ENCODE measurements around the gene WDFY4.

WDFY4 gene

DNA sequence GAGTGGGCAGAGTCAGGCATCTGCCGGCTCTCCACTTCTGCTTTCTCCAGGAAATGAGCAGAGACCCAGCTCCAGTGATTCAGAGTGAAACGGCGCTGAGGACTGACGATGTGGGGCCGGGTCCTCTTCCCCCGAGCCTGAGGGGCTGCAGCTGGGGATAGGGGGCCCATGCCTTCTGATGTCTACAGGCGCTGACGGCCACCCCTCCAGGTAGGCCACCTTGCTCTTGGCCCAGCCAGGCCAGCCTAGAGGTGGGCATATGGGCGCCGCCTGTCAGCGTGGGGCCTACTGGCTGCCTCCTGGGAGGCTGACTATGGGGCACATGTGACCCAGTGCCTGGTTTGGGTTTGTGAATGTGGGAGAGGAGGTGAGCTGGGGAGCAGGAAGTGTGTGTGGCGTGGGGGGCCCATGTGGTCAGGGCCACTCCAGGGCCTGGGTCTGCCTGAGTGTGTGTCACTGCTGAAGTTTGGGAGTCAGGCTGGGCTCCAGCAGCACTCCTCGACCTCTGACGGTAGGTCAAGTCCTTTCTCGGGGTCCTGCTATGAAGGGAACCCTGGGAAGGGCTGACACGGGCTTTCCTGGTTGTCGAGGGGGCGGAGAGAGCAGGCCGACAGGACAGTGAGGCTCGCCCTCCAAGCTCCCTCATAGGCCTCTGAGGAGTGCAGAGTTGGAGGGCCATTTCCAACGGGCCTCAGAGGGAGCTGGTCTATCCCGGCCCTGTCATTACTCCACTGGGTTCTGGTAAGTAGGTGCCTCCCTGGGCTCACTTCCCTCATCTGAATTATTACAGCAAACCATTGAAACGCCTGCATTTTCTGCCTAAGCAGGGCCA lies at the start of gene WDFY4:
WDFY4 (plus strand) TSS at position 82 of the 832 bp plus-strand sequence. CDS start 24,860 bp downstream, outside the sequence.
- TF ChIP-seq, protein P1, sequence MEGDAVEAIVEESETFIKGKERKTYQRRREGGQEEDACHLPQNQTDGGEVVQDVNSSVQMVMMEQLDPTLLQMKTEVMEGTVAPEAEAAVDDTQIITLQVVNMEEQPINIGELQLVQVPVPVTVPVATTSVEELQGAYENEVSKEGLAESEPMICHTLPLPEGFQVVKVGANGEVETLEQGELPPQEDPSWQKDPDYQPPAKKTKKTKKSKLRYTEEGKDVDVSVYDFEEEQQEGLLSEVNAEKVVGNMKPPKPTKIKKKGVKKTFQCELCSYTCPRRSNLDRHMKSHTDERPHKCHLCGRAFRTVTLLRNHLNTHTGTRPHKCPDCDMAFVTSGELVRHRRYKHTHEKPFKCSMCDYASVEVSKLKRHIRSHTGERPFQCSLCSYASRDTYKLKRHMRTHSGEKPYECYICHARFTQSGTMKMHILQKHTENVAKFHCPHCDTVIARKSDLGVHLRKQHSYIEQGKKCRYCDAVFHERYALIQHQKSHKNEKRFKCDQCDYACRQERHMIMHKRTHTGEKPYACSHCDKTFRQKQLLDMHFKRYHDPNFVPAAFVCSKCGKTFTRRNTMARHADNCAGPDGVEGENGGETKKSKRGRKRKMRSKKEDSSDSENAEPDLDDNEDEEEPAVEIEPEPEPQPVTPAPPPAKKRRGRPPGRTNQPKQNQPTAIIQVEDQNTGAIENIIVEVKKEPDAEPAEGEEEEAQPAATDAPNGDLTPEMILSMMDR (IDR thresholded peaks at IDR 0.05; ENCODE audit: insufficient read depth, missing control alignments), result no peak
- DNase-seq (ENCODE audit: insufficient read length, low spot score) (no peak), FAIRE-seq (no peak)

GRCh38 chr10:48634984-48635557 lies 49.6 kb upstream of the WDFY4 start:
- TF ChIP-seq, protein P1 (IDR thresholded peaks at IDR 0.05; ENCODE audit: insufficient read depth, missing control alignments), result no peak
- FAIRE-seq, result no peak
- no peak for DNase-seq (ENCODE audit: insufficient read length, low spot score)

- no peak for DNase-seq (ENCODE audit: insufficient read length, low spot score)
- TF ChIP-seq, protein P1 (IDR thresholded peaks at IDR 0.05; ENCODE audit: insufficient read depth, missing control alignments), result no peak
- no peak for FAIRE-seq
These were observed 48.4 kb upstream of the WDFY4 start for GRCh38 chr10:48636231-48636630.

DNA sequence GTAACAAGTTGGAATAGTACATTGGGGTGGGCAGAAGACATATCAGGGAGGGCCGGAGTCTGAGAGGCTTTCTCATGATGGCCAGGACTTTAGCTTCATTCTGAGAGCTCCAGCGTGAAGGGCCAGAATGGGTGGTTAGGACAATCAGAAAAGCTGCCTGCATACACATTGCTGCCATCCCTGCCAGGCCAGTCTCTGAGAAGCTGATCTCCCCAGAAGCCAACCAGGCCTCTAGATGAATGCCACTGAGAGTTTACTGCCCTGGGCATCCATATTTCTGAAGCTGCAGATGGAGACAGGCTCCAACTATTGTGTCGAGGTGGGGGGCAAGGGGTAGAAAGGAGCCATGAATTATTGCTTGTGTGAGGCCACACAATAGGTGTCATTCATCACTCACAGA lies 47.8 kb upstream of the WDFY4 start:
- no peak for DNase-seq (ENCODE audit: insufficient read length, low spot score)
- TF ChIP-seq, protein P1 (IDR thresholded peaks at IDR 0.05; ENCODE audit: insufficient read depth, missing control alignments), result no peak
- FAIRE-seq, result no peak

DNA sequence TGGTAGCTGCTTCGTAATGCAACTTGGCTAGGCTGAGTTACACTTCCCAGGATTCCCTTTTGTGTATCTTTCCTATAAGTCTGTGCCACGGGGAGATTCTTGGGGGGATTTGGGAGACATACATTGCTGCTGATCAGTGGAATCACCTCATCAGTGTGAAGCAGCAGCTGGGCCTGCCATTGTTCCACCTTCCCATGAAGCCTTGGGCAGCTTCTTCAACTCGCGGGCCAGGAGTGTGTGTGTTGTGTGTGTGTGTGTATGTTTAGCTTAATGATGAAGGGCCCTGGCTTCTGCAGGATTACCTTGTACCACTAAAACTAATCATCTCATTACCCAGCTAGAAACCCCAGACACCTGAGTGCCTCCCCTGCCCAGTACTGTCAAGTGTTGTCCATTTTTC lies 46.5 kb upstream of the WDFY4 start:
- no peak for DNase-seq (ENCODE audit: insufficient read length, low spot score)
- FAIRE-seq, result no peak
- TF ChIP-seq, protein P1 (IDR thresholded peaks at IDR 0.05; ENCODE audit: insufficient read depth, missing control alignments), result no peak

- DNase-seq (ENCODE audit: insufficient read length, low spot score) (no peak), FAIRE-seq (no peak)
- TF ChIP-seq, protein P1 (IDR thresholded peaks at IDR 0.05; ENCODE audit: insufficient read depth, missing control alignments), result no peak
These were observed 45.7 kb upstream of the WDFY4 start for GRCh38 chr10:48638739-48639527.
